GM10266 (cell line): ENCODE measurements around the gene RUNDC3A.

Experiments used
- DNase-seq: peaks from one replicate; pipeline ENCODE4 v3.0.0; 2012; ENCODE audit errors: extremely low spot score
- TF ChIP-seq, protein P1 (sequence below): IDR thresholded peaks from 2 replicates; pipeline ENCODE4 v1.5.1; 2012; ENCODE audit warnings: mild to moderate bottlenecking, low read depth; ENCODE audit not compliant: control insufficient read depth, insufficient read depth; ENCODE audit errors: missing control alignments

Gene RUNDC3A

DNA sequence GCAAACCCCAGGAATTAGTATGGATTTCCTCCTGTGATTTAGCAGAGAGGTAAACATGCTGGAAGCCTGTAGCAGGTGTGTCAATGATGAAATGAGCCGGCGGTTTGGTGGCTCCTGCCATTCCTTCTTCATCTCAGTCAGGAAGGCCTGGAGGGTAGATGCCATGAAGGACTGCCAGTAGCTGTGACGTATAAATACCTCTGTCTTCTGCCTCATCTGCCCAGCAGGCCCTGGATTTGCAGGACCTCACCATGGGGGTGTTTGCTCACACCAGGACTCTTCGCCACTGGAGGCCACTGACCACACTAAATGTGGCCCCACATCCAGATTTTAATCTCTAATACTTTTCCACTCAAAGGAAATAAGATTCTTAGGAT lies 24.4 kb upstream of the RUNDC3A start:
- DNase-seq, result no peak
- TF ChIP-seq, protein P1, sequence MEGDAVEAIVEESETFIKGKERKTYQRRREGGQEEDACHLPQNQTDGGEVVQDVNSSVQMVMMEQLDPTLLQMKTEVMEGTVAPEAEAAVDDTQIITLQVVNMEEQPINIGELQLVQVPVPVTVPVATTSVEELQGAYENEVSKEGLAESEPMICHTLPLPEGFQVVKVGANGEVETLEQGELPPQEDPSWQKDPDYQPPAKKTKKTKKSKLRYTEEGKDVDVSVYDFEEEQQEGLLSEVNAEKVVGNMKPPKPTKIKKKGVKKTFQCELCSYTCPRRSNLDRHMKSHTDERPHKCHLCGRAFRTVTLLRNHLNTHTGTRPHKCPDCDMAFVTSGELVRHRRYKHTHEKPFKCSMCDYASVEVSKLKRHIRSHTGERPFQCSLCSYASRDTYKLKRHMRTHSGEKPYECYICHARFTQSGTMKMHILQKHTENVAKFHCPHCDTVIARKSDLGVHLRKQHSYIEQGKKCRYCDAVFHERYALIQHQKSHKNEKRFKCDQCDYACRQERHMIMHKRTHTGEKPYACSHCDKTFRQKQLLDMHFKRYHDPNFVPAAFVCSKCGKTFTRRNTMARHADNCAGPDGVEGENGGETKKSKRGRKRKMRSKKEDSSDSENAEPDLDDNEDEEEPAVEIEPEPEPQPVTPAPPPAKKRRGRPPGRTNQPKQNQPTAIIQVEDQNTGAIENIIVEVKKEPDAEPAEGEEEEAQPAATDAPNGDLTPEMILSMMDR, result no peak

- TF ChIP-seq, protein P1, result no peak
- DNase-seq, result no peak
These were observed 20.8 kb upstream of the RUNDC3A start for GRCh38 chr17:44287651-44288050.

GRCh38 chr17:44293509-44294226 lies 14.7 kb upstream of the RUNDC3A start:
- TF ChIP-seq, protein P1, result no peak
- peak; percentile 30 for DNase-seq

GRCh38 chr17:44297975-44298374 lies 10.4 kb upstream of the RUNDC3A start:
- DNase-seq, result no peak

GRCh38 chr17:44304651-44305050 lies 3.8 kb upstream of the RUNDC3A start:
- DNase-seq, result no peak
- TF ChIP-seq, protein P1, result no peak

More at GRCh38 chr17:44297975-44298374, 10.4 kb upstream of the RUNDC3A start:
- TF ChIP-seq, protein P1, result no peak

DNA sequence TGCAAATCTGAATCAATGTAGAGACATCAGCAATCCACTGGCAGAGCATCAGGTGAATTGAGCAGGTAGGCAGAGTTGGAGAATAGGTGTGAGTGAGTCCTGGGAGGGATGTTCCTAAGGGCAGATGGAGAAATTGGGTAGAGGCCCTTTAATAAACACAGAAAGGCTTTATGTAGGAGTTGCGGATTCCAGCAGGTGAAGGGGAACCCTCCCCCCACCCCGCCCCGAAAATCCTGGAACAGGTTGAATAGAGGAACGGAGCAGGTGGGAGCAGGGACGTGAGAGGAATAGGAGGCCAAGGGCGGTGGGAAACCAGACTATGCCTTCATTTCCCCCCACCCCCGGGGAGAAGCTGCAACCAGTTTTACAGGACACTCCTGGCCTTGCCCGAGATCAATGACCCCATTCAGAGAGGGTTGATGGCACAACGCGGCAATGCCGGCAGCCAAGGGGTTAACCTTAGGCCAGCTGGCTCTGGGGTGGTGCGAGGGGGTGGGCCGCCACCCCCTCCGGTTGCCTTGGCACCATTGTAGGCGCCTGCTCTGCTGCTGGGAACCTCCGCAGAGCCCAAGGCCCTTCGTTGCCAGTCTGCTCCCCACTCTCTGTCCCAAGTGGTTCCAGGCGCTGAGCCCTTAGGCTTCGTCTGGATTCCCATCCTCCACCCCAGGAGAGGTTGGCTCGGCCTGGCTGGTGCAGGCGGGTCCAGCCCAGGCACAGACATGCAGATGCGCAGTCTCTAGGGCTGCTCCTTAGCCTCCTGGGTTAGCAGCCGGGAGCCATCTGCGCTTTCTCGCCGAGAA lies 814 bp upstream of the RUNDC3A start:
- no peak for DNase-seq
- TF ChIP-seq, protein P1, result no peak

GRCh38 chr17:44308865-44309264 lies 464 bp downstream of the RUNDC3A start:
- DNase-seq, result no peak
- TF ChIP-seq, protein P1, result no peak
